ENCODE results near the gene AQP7. TPM values are rescaled to one million over a fixed set of nuclear protein-coding genes. Genes with fewer than 3 reads are reported as not detected.

AQP7 gene
- total and polyA plus RNA-seq, 9 of the 15 experiments (the other 6 are each of a cell fraction or from before 2014, with no cell fraction given) = 0.04 to 0.53 (median 0.07) TPM; not detected in 4

DNA sequence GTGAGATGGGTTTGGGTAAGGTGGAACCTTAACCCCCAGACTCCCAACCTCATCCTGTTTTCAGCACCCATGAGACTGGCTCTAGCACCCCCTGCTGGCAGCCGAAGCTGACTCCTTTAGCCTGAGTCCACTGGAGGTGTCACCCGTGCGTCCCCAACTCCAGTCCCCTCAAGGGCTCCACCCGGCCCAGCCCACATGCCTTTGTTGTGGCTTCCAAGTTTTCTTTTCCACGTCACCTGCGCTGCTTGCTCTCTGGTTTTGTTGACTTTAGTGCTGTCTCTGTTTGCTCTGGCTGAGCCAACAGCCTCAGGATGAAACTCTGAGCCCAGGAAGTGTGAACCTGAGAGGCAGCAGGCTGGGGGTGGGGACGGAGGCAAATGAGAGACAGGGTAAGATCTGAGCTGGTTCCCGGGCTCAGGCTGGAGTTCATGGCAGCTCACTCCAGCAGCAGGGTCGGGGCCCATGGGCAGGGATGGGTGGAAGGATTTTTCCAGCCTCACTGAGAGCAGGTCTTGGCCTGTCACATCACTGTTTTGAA lies 13.2 kb upstream of the AQP7 start (continued):
- TF ChIP-seq, protein P1, sequence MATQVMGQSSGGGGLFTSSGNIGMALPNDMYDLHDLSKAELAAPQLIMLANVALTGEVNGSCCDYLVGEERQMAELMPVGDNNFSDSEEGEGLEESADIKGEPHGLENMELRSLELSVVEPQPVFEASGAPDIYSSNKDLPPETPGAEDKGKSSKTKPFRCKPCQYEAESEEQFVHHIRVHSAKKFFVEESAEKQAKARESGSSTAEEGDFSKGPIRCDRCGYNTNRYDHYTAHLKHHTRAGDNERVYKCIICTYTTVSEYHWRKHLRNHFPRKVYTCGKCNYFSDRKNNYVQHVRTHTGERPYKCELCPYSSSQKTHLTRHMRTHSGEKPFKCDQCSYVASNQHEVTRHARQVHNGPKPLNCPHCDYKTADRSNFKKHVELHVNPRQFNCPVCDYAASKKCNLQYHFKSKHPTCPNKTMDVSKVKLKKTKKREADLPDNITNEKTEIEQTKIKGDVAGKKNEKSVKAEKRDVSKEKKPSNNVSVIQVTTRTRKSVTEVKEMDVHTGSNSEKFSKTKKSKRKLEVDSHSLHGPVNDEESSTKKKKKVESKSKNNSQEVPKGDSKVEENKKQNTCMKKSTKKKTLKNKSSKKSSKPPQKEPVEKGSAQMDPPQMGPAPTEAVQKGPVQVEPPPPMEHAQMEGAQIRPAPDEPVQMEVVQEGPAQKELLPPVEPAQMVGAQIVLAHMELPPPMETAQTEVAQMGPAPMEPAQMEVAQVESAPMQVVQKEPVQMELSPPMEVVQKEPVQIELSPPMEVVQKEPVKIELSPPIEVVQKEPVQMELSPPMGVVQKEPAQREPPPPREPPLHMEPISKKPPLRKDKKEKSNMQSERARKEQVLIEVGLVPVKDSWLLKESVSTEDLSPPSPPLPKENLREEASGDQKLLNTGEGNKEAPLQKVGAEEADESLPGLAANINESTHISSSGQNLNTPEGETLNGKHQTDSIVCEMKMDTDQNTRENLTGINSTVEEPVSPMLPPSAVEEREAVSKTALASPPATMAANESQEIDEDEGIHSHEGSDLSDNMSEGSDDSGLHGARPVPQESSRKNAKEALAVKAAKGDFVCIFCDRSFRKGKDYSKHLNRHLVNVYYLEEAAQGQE (IDR thresholded peaks at IDR 0.05; ENCODE audit: borderline replicate concordance) = peak; percentile 60; the same call in 1 of the 2 replicates
- TF ChIP-seq, protein P1 (CRISPR knock-in tag; IDR thresholded peaks at IDR 0.05; ENCODE audit: low read depth) = no peak
- TF ChIP-seq CREM (IDR thresholded peaks at IDR 0.05; ENCODE audit: low read depth) (0 out of 2 replicates have a peak, but pooled peaks have one; percentile 7), SAP30 (IDR thresholded peaks at IDR 0.05; ENCODE audit: borderline replicate concordance, insufficient read depth, low read depth, low read length, poor library complexity, severe bottlenecking) (no peak), RAD21 (CRISPR knock-in tag; conservative IDR thresholded peaks at IDR 0.05 in 1 of 2, IDR thresholded peaks at IDR 0.05 in 1 of 2) (peak; percentile 42 to 66; a peak in 3 of 4 replicates), ZSCAN29 (IDR thresholded peaks at IDR 0.05) (no peak), JUN (IDR thresholded peaks at IDR 0.05; ENCODE audit: borderline replicate concordance, low read depth, low read length) (no peak), JUN (CRISPR knock-in tag; IDR thresholded peaks at IDR 0.05; ENCODE audit: borderline replicate concordance) (no peak), SMC3 (conservative IDR thresholded peaks at IDR 0.05; ENCODE audit: insufficient read depth, low read depth, low read length) (peak; percentile 39; the same call in 1 of the 2 replicates), CBFA2T3 (IDR thresholded peaks at IDR 0.05) (no peak), ZNF436 (CRISPR knock-in tag; IDR thresholded peaks at IDR 0.05) (no peak), MAZ (CRISPR knock-in tag; conservative IDR thresholded peaks at IDR 0.05 in 1 of 2, IDR thresholded peaks at IDR 0.05 in 1 of 2) (0 out of 4 replicates have a peak, but pooled peaks of 1 of the 2 experiments have one; percentile 33)
- TF ChIP-seq, protein P2, sequence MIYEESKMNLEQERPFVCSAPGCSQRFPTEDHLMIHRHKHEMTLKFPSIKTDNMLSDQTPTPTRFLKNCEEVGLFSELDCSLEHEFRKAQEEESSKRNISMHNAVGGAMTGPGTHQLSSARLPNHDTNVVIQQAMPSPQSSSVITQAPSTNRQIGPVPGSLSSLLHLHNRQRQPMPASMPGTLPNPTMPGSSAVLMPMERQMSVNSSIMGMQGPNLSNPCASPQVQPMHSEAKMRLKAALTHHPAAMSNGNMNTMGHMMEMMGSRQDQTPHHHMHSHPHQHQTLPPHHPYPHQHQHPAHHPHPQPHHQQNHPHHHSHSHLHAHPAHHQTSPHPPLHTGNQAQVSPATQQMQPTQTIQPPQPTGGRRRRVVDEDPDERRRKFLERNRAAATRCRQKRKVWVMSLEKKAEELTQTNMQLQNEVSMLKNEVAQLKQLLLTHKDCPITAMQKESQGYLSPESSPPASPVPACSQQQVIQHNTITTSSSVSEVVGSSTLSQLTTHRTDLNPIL (CRISPR knock-in tag; IDR thresholded peaks at IDR 0.05) = no peak
- TF ChIP-seq, protein P3, sequence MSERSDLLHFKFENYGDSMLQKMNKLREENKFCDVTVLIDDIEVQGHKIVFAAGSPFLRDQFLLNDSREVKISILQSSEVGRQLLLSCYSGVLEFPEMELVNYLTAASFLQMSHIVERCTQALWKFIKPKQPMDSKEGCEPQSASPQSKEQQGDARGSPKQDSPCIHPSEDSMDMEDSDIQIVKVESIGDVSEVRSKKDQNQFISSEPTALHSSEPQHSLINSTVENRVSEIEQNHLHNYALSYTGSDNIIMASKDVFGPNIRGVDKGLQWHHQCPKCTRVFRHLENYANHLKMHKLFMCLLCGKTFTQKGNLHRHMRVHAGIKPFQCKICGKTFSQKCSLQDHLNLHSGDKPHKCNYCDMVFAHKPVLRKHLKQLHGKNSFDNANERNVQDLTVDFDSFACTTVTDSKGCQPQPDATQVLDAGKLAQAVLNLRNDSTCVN (CRISPR knock-in tag; IDR thresholded peaks at IDR 0.05) = no peak
- TF ChIP-seq, protein P4, sequence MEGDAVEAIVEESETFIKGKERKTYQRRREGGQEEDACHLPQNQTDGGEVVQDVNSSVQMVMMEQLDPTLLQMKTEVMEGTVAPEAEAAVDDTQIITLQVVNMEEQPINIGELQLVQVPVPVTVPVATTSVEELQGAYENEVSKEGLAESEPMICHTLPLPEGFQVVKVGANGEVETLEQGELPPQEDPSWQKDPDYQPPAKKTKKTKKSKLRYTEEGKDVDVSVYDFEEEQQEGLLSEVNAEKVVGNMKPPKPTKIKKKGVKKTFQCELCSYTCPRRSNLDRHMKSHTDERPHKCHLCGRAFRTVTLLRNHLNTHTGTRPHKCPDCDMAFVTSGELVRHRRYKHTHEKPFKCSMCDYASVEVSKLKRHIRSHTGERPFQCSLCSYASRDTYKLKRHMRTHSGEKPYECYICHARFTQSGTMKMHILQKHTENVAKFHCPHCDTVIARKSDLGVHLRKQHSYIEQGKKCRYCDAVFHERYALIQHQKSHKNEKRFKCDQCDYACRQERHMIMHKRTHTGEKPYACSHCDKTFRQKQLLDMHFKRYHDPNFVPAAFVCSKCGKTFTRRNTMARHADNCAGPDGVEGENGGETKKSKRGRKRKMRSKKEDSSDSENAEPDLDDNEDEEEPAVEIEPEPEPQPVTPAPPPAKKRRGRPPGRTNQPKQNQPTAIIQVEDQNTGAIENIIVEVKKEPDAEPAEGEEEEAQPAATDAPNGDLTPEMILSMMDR (IDR thresholded peaks at IDR 0.05 in 2 of 3, conservative IDR thresholded peaks at IDR 0.05 in 1 of 3; ENCODE audit: insufficient read depth in 2 of 3, low read depth in 1 of 3, low read length in 3 of 3) = peak; percentile 77 to 90 (median 79)
